IMR-90 (cell line): ENCODE data around the gene GPX3. TPM values are rescaled to one million over a fixed set of nuclear protein-coding genes. Genes with fewer than 3 reads are reported as not detected.

Source experiments
- ATAC-seq: fragments of 200-7000 bp; cut with Tn5 transposase; 2 replicates; pipeline ENCODE4 v1.9.1; 2020; ENCODE audit warnings: low read depth, mild to moderate bottlenecking, moderate library complexity
- BruUV-seq: library from RNA; stranded (reverse); fragments of 400-500 nt; replicated peaks from 2 replicates; lab custom pipeline; 2021; lab: Mats Ljungman, UMichigan
- CTCF ChIA-PET: fragments of 300-600 bp; formaldehyde crosslinking; extraction: SDS; loops from one replicate; lab custom pipeline; 2021; ENCODE audit warnings: antibody characterized with exemption; lab: Yijun Ruan, JAX
- POLR2A ChIA-PET: fragments of 300-600 bp; sonication (Branson Sonifier 250); formaldehyde crosslinking; loops from one replicate; lab custom pipeline; 2022; ENCODE audit warnings: antibody characterized with exemption; ENCODE audit not compliant: unreplicated experiment; lab: Charles Lee
- DNase-seq: peaks from one replicate; pipeline ENCODE4 v3.0.0; 2013
- H2AFZ ChIP-seq: replicated peaks from 2 replicates; pipeline ENCODE3; 2013; ENCODE audit warnings: low read length, mild to moderate bottlenecking; ENCODE audit not compliant: poor library complexity
- H2AK5ac ChIP-seq: 2 replicates; pipeline ENCODE4 v1.6.1; 2013; ENCODE audit warnings: low read depth, low read length, inconsistent platforms
- H2AK9ac ChIP-seq: replicated peaks from 2 replicates; pipeline ENCODE3; 2013; ENCODE audit warnings: mild to moderate bottlenecking, low read depth, low read length, moderate library complexity; ENCODE audit not compliant: poor library complexity
- H2BK120ac ChIP-seq: 2 replicates; pipeline ENCODE4 v1.6.1; 2013; ENCODE audit warnings: low read depth, low read length, inconsistent platforms
- H2BK15ac ChIP-seq: 3 replicates; pipeline ENCODE4 v1.6.1; 2013; ENCODE audit warnings: low read depth, low read length, inconsistent platforms
- H2BK20ac ChIP-seq: 2 replicates; pipeline ENCODE4 v1.6.1; 2013; ENCODE audit warnings: low read depth, mild to moderate bottlenecking, inconsistent platforms, low read length, moderate library complexity
- H2BK5ac ChIP-seq: 2 replicates; pipeline ENCODE4 v1.6.1; 2013; ENCODE audit warnings: mild to moderate bottlenecking, low read depth, low read length, inconsistent platforms; ENCODE audit not compliant: poor library complexity, severe bottlenecking
- H3K14ac ChIP-seq: replicated peaks from 2 replicates; pipeline ENCODE4 v1.6.1; 2013; ENCODE audit warnings: low read depth, low read length, inconsistent platforms
- H3K18ac ChIP-seq: 2 replicates; pipeline ENCODE4 v1.6.1; 2013; ENCODE audit warnings: low read depth, low read length, control low read depth
- H3K23ac ChIP-seq: 2 replicates; pipeline ENCODE4 v1.6.1; 2013; ENCODE audit warnings: low read depth, low read length, inconsistent platforms
- H3K27ac ChIP-seq: 2 replicates; pipeline ENCODE4 v1.5.1; 2013; ENCODE audit warnings: mild to moderate bottlenecking, control low read depth, low read length; ENCODE audit not compliant: insufficient read depth
- H3K27me3 ChIP-seq: 2 replicates; pipeline ENCODE4 v1.6.1; 2013; ENCODE audit warnings: low read length; ENCODE audit not compliant: control insufficient read depth, insufficient read depth
- H3K36me3 ChIP-seq: 2 replicates; pipeline ENCODE4 v1.6.1; 2013; ENCODE audit warnings: low read length, mixed read lengths; ENCODE audit not compliant: control insufficient read depth, insufficient read depth
- H3K4ac ChIP-seq: 2 replicates; pipeline ENCODE4 v1.6.1; 2013; ENCODE audit warnings: low read depth, low read length, inconsistent platforms
- H3K4me1 ChIP-seq: 2 replicates; pipeline ENCODE4 v1.6.1; 2013; ENCODE audit warnings: low read length, mixed read lengths; ENCODE audit not compliant: control insufficient read depth, insufficient read depth
- H3K4me2 ChIP-seq: 2 replicates; pipeline ENCODE4 v1.6.1; 2013; ENCODE audit warnings: low read depth, mild to moderate bottlenecking, control low read depth, low read length, moderate library complexity
- H3K4me3 ChIP-seq: 2 replicates; pipeline ENCODE4 v1.5.1; 2013; ENCODE audit warnings: low read depth, mild to moderate bottlenecking, control low read depth, low read length, moderate library complexity; ENCODE audit not compliant: insufficient read depth
- H3K56ac ChIP-seq: 2 replicates; pipeline ENCODE4 v1.6.1; 2013; ENCODE audit warnings: low read length, inconsistent platforms; ENCODE audit not compliant: insufficient read depth; ENCODE audit errors: extremely low read depth
- H3K79me1 ChIP-seq, 2 experiments: 2 replicates each; pipeline ENCODE4 v1.6.1; 2013; ENCODE audit warnings: low read length in 2 of 2, inconsistent platforms in 1 of 2, low read depth in 1 of 2
- H3K9ac ChIP-seq: 2 replicates; pipeline ENCODE4 v1.6.1; 2013; ENCODE audit warnings: low read depth, low read length, control low read depth
- H3K9me1 ChIP-seq: 2 replicates; pipeline ENCODE4 v1.6.1; 2013; ENCODE audit warnings: low read length, inconsistent platforms; ENCODE audit not compliant: insufficient read depth
- H3K9me3 ChIP-seq: 2 replicates; pipeline ENCODE4 v1.6.1; 2013; ENCODE audit warnings: low read length; ENCODE audit not compliant: control insufficient read depth, insufficient read depth
- H4K20me1 ChIP-seq: 2 replicates; pipeline ENCODE4 v1.6.1; 2013; ENCODE audit warnings: low read length, inconsistent platforms; ENCODE audit not compliant: insufficient read depth
- H4K5ac ChIP-seq: 2 replicates; pipeline ENCODE4 v1.6.1; 2013; ENCODE audit warnings: mild to moderate bottlenecking, low read depth, low read length, control low read depth
- H4K8ac ChIP-seq, 2 experiments: 2 replicates each; pipeline ENCODE4 v1.6.1; 2013; ENCODE audit warnings: low read depth in 2 of 2, low read length in 2 of 2, control low read depth in 1 of 2, inconsistent platforms in 1 of 2
- H4K91ac ChIP-seq: 2 replicates; pipeline ENCODE4 v1.6.1; 2013; ENCODE audit warnings: low read depth, low read length, inconsistent platforms; ENCODE audit not compliant: insufficient read depth
- CHD1 ChIP-seq: IDR thresholded peaks from 2 replicates; pipeline ENCODE4 v1.6.1; 2012; ENCODE audit warnings: low read depth, low read length, improper control_type of control experiment
- MAZ ChIP-seq: IDR thresholded peaks from 2 replicates; pipeline ENCODE4 v1.6.1; 2012; ENCODE audit warnings: low read depth, mild to moderate bottlenecking, low read length, improper control_type of control experiment, moderate library complexity, borderline replicate concordance
- NFE2L2 ChIP-seq: fragments of 150-350 bp; IDR thresholded peaks from 2 replicates; pipeline ENCODE4 v1.6.1; 2016; ENCODE audit warnings: low read depth, mild to moderate bottlenecking, low read length
- POLR2A ChIP-seq: IDR thresholded peaks from 2 replicates; pipeline ENCODE4 v1.6.1; 2012; ENCODE audit warnings: mild to moderate bottlenecking, low read depth, low read length
- RAD21 ChIP-seq: IDR thresholded peaks from 2 replicates; pipeline ENCODE4 v1.6.1; 2012; ENCODE audit warnings: low read length, improper control_type of control experiment
- RFX5 ChIP-seq: IDR thresholded peaks from 2 replicates; pipeline ENCODE4 v1.8.0; 2012; ENCODE audit warnings: low read depth, mild to moderate bottlenecking, low read length, moderate library complexity
- WGBS, 2 experiments: methylation state at CpG; one replicate each; pipeline versions ENCODE4 v1.1.5 to v1.1.7; 2013; ENCODE audit warnings: missing lambda C conversion rate in 2 of 2; ENCODE audit not compliant: insufficient read length in 1 of 2; ENCODE audit errors: extremely low coverage in 2 of 2; 5-methylcytosine and 5-hydroxymethylcytosine counted together
- dilution Hi-C: fragments of 300-500 bp; cut with HindIII; formaldehyde crosslinking; loops from one replicate; pipeline ENCODE4 v1.14.3; 2018; ENCODE audit warnings: low sequenced_read_pairs; ENCODE audit not compliant: unreplicated experiment
- in situ Hi-C: fragments of 300-500 bp; cut with MboI; formaldehyde crosslinking; loops from 3 replicates; pipeline ENCODE4 v1.14.3; 2019; ENCODE audit warnings: low sequenced_read_pairs, inconsistent platforms, mixed read lengths
- intact Hi-C: fragments of 100-400 bp; cut with micrococcal nuclease; formaldehyde crosslinking; loops from 2 replicates; pipeline ENCODE4 v1.10.0; 2022
- polyA plus RNA-seq, 3 experiments: library from polyadenylated mRNA; depleted of rRNA; stranded (reverse); fragments of >200 nt; gene quantifications; 2 replicates each; pipeline ENCODE4 v1.2.3, GENCODE V29; 2012; ENCODE audit warnings: low replicate concordance in 1 of 3
- total RNA-seq: library from RNA; depleted of rRNA; stranded (reverse); fragments of >200 nt; gene quantifications from 2 replicates; pipeline ENCODE4 v1.2.3, GENCODE V29; 2012
- TF ChIP-seq, protein P1 (sequence below): conservative IDR thresholded peaks from 2 replicates; pipeline ENCODE4 v1.5.1; 2012; ENCODE audit warnings: mild to moderate bottlenecking, low read depth, low read length, improper control_type of control experiment

Gene GPX3
- total and polyA plus RNA-seq, 2 of the 4 experiments (the other 2 are of a cell fraction) = 0.36 to 1.0 TPM

DNA sequence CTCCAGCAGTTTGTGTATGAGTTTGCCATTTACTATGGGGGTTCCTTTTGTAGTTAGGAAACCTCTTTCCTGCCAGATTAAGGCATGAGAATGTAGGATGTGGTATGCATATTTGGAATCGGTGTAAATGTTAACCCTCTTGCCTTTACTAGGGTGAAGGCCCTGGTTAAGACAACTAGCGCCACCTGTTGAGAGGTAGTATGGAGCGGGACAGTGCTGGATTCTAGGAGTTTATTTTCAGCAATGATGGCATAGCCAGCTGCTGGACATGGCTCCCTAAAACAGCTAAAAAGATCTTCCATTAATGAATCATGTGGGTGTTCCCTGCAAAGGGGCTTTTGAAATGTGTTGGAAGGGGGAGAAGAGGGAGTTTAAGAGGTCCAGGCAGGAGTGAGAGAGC is 30.7 kb upstream of the GPX3 start:
- H2BK5ac ChIP-seq = no peak overlapping the region
- in situ Hi-C loops = no loop called here
- H2BK15ac ChIP-seq = no peak overlapping the region
- H4K5ac ChIP-seq = no peak overlapping the region
- intact Hi-C loops = no loop called here
- H2AK5ac ChIP-seq = no peak overlapping the region
- DNase-seq = no peak
- no peaks in the 10 kb centered on the region for H3K9me1 ChIP-seq
- no peak overlapping the region for H3K4me2 ChIP-seq
- no peak overlapping the region for H3K27ac ChIP-seq
- H3K9ac ChIP-seq = no peak overlapping the region
- no peak overlapping the region for H3K18ac ChIP-seq
- no peak overlapping the region for H2AK9ac ChIP-seq
- no peak overlapping the region for H3K23ac ChIP-seq
- H3K4ac ChIP-seq = no peak overlapping the region
- H4K20me1 ChIP-seq = no peaks in the 10 kb centered on the region
- no peaks in the 10 kb centered on the region for H3K79me1 ChIP-seq
- H2BK20ac ChIP-seq = no peak overlapping the region
- H3K14ac ChIP-seq = no peak overlapping the region
- no peak for TF ChIP-seq NFE2L2
- no peak for TF ChIP-seq RAD21
- no peak for TF ChIP-seq RFX5
- TF ChIP-seq MAZ = no peak
- TF ChIP-seq POLR2A = no peak
- TF ChIP-seq, protein P1, sequence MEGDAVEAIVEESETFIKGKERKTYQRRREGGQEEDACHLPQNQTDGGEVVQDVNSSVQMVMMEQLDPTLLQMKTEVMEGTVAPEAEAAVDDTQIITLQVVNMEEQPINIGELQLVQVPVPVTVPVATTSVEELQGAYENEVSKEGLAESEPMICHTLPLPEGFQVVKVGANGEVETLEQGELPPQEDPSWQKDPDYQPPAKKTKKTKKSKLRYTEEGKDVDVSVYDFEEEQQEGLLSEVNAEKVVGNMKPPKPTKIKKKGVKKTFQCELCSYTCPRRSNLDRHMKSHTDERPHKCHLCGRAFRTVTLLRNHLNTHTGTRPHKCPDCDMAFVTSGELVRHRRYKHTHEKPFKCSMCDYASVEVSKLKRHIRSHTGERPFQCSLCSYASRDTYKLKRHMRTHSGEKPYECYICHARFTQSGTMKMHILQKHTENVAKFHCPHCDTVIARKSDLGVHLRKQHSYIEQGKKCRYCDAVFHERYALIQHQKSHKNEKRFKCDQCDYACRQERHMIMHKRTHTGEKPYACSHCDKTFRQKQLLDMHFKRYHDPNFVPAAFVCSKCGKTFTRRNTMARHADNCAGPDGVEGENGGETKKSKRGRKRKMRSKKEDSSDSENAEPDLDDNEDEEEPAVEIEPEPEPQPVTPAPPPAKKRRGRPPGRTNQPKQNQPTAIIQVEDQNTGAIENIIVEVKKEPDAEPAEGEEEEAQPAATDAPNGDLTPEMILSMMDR = 0 out of 2 replicates have a peak, but pooled peaks have one; percentile 24
- TF ChIP-seq CHD1 = no peak
- H2BK120ac ChIP-seq = no peak overlapping the region
- H2AFZ ChIP-seq = no peak overlapping the region
- POLR2A ChIA-PET = no interaction called here
- H3K4me3 ChIP-seq = no peak overlapping the region
- WGBS, 2 experiments = no CpG with 5 or more reads among the region's 3 CpGs
- BruUV-seq = no TSS peak
- H3K56ac ChIP-seq = no peak overlapping the region
- no peaks in the 10 kb centered on the region for H3K36me3 ChIP-seq
- H4K8ac ChIP-seq = no peak overlapping the region
- no peaks in the 10 kb centered on the region for H3K4me1 ChIP-seq
- dilution Hi-C loops = no loop called here
- 0 out of 2 replicates have a peak, but pooled peaks have one; percentile 29 for ATAC-seq
- H3K27me3 ChIP-seq = peaks cover 5% of the 10 kb centered on the region
- peaks cover 10% of the 10 kb centered on the region; the same call in 1 of the 2 replicates for H3K9me3 ChIP-seq
- CTCF ChIA-PET = no interaction called here
- H4K91ac ChIP-seq = no peak overlapping the region
